Endothelial cell of umbilical vein (primary cell): Measurements from ENCODE around the gene SCARF2. TPM values are rescaled to one million over a fixed set of nuclear protein-coding genes. Genes with fewer than 3 reads are reported as not detected.
"Not testable (repeated sequence)": the region's sequence is repeated elsewhere in the genome, so short reads cannot be mapped to it uniquely, and the experiment has no call there.

Source experiments
- BruUV-seq: library from RNA; stranded (reverse); fragments of 400-500 nt; replicated peaks from 2 replicates; lab custom pipeline; 2021; lab: Mats Ljungman, UMichigan
- CTCF ChIA-PET: fragments of 300-600, 350-600 bp; sonication (Branson Sonifier 250); formaldehyde crosslinking; loops from one replicate; lab custom pipeline; 2021; ENCODE audit warnings: antibody characterized with exemption, inconsistent platforms; lab: Charles Lee
- POLR2A ChIA-PET: fragments of 300-600, 350-600 bp; sonication (Branson Sonifier 250); formaldehyde crosslinking; loops from one replicate; lab custom pipeline; 2021; ENCODE audit warnings: antibody characterized with exemption, inconsistent platforms; lab: Charles Lee
- DNase-seq: peaks from one replicate; pipeline ENCODE4 v3.0.0-alpha.2; 2011; ENCODE audit warnings: low read depth, low spot score
- FAIRE-seq: peaks from 2 replicates; lab custom pipeline; 2011; peaks lifted over from hg19 to GRCh38; lab: Jason Lieb, UNC
- H2AFZ ChIP-seq: 2 replicates; pipeline ENCODE4 v1.6.0; 2012; ENCODE audit warnings: low read depth, low read length, control low read depth, inconsistent platforms
- H3K27ac ChIP-seq: 2 replicates; pipeline ENCODE4 v1.5.1; 2011; ENCODE audit warnings: low read depth, mild to moderate bottlenecking, control low read depth, low read length, moderate library complexity; ENCODE audit not compliant: insufficient read depth
- H3K27me3 ChIP-seq, 2 experiments: 2 replicates each; pipeline versions ENCODE4 v1.6.0 to v1.6.1; 2011; ENCODE audit warnings: low read length in 2 of 2, mixed read lengths in 1 of 2; ENCODE audit not compliant: control insufficient read depth in 2 of 2, insufficient read depth in 2 of 2
- H3K36me3 ChIP-seq, 2 experiments: 2 replicates in 1 of 2; 3 replicates in 1 of 2; pipeline ENCODE4 v1.5.1; 2011; ENCODE audit warnings: low read length in 2 of 2, mild to moderate bottlenecking in 1 of 2, moderate library complexity in 1 of 2; ENCODE audit not compliant: control insufficient read depth in 2 of 2, insufficient read depth in 2 of 2; ENCODE audit errors: extremely low read depth in 1 of 2
- H3K4me1 ChIP-seq: 3 replicates; pipeline ENCODE4 v1.5.1; 2011; ENCODE audit warnings: mild to moderate bottlenecking, low read length; ENCODE audit not compliant: control insufficient read depth, insufficient read depth; ENCODE audit errors: extremely low read depth
- H3K4me2 ChIP-seq: 2 replicates; pipeline ENCODE4 v1.6.1; 2011; ENCODE audit warnings: low read length, control low read depth, mixed read lengths; ENCODE audit not compliant: insufficient read depth
- H3K4me3 ChIP-seq, 3 experiments: fragments of 200-600 bp in 1 of 3; sonication (generic), shearing (Covaris generic) in 1 of 3; replicated peaks in 1 of 3; 2 replicates each; pipeline ENCODE4 v1.5.1; 2011 to 2016; ENCODE audit warnings: control low read depth in 3 of 3, low read length in 3 of 3, mild to moderate bottlenecking in 2 of 3, inconsistent platforms in 1 of 3, low read depth in 1 of 3, moderate library complexity in 1 of 3; ENCODE audit not compliant: insufficient read depth in 1 of 3
- H3K79me2 ChIP-seq: 2 replicates; pipeline ENCODE4 v1.6.0; 2012; ENCODE audit warnings: low read length, inconsistent platforms; ENCODE audit not compliant: control insufficient read depth, insufficient read depth
- H3K9ac ChIP-seq: replicated peaks from 2 replicates; pipeline ENCODE3; 2011; ENCODE audit warnings: low read length, control low read depth; ENCODE audit not compliant: insufficient read depth; ENCODE audit errors: extremely low read depth
- H3K9me1 ChIP-seq: replicated peaks from 3 replicates; pipeline ENCODE4 v1.6.0; 2011; ENCODE audit warnings: mild to moderate bottlenecking, low read length; ENCODE audit not compliant: control insufficient read depth, insufficient read depth; ENCODE audit errors: extremely low read depth
- H3K9me3 ChIP-seq: replicated peaks from 2 replicates; pipeline ENCODE4 v1.5.1; 2012; ENCODE audit warnings: low read length, inconsistent platforms; ENCODE audit not compliant: control insufficient read depth, insufficient read depth
- H4K20me1 ChIP-seq: replicated peaks from 2 replicates; pipeline ENCODE3; 2011; ENCODE audit warnings: mild to moderate bottlenecking, low read length; ENCODE audit not compliant: control insufficient read depth, insufficient read depth; ENCODE audit errors: extremely low read depth
- CTCF ChIP-seq, 2 donors: IDR thresholded peaks; 1 replicate in 1 of 2; 2 replicates in 1 of 2; pipeline ENCODE4 v1.5.1; 2011; ENCODE audit warnings: low read length in 2 of 2, mild to moderate bottlenecking in 2 of 2, moderate library complexity in 2 of 2, control low read depth in 1 of 2, inconsistent platforms in 1 of 2, low read depth in 1 of 2; ENCODE audit not compliant: insufficient read depth in 1 of 2; ENCODE audit errors: extremely low read depth in 1 of 2
- FOS ChIP-seq: IDR thresholded peaks from 2 replicates; pipeline ENCODE4 v1.6.1; 2011; ENCODE audit warnings: mild to moderate bottlenecking, low read length, moderate library complexity, borderline replicate concordance; ENCODE audit not compliant: insufficient read depth
- GATA2 ChIP-seq: IDR thresholded peaks from 2 replicates; pipeline ENCODE4 v1.7.0; 2011; ENCODE audit warnings: low read depth, mild to moderate bottlenecking, moderate library complexity, mixed read lengths, low read length; ENCODE audit not compliant: insufficient read length, insufficient read depth
- MAX ChIP-seq: IDR thresholded peaks from 2 replicates; pipeline ENCODE4 v1.6.1; 2011; ENCODE audit not compliant: insufficient read depth, insufficient read length
- POLR2A ChIP-seq: IDR thresholded peaks from 2 replicates; pipeline ENCODE4 v1.6.1; 2012; ENCODE audit warnings: low read depth, mild to moderate bottlenecking, control low read depth, low read length
- POLR2AphosphoS5 ChIP-seq: IDR thresholded peaks from 2 replicates; pipeline ENCODE4 v1.6.1; 2012; ENCODE audit warnings: low read depth, mild to moderate bottlenecking, control low read depth, low read length, moderate library complexity; ENCODE audit not compliant: insufficient read depth
- dilution Hi-C: fragments of 300-500 bp; cut with MboI; formaldehyde crosslinking; loops from one replicate; pipeline ENCODE4 v1.15.0; 2019; ENCODE audit warnings: low sequenced_read_pairs; ENCODE audit not compliant: extremely low pct_ligation_motif_present
- intact Hi-C: fragments of 100-400 bp; cut with micrococcal nuclease; formaldehyde crosslinking; loops from one replicate; pipeline ENCODE4 v1.10.0; 2022
- polyA plus RNA-seq, 4 experiments: library from polyadenylated mRNA; depleted of rRNA in 3 of 4; stranded (reverse) in 3 of 4; unstranded in 1 of 4; fragments of >200 nt; gene quantifications; 2 replicates each; pipeline versions ENCODE4 v1.2.1 to v1.2.3, GENCODE V29; 2011 to 2012; ENCODE audit warnings: missing spikeins in 1 of 4
- total RNA-seq: library from RNA; stranded (reverse); gene quantifications from 2 replicates; pipeline ENCODE4 v1.2.3, GENCODE V29; 2021

The SCARF2 gene
- total and polyA plus RNA-seq, 2 donors (not counting 3 experiments of a cell fraction or from before 2014, with no cell fraction given), result 15.7 to 20.1 TPM

GRCh38 chr22:20392983-20393704 lies 44.5 kb downstream of the SCARF2 start:
- FAIRE-seq, result no peak
- DNase-seq, result no peak
- H3K9me1 ChIP-seq, result no peaks in the 10 kb centered on the region
- BruUV-seq, result no TSS peak
- peak overlapping the region; percentile 47 for H3K4me2 ChIP-seq
- H3K27me3 ChIP-seq, result peaks cover 3 to 5% of the 10 kb centered on the region in 2 experiments
- intact Hi-C loops (no loop called here), dilution Hi-C loops (no loop called here)
- no peak overlapping the region for H3K27ac ChIP-seq
- no peak for TF ChIP-seq POLR2A
- TF ChIP-seq GATA2, result no peak
- no peak for TF ChIP-seq POLR2AphosphoS5
- TF ChIP-seq FOS, result no peak
- no peak for TF ChIP-seq CTCF (IDR thresholded peaks at IDR 0.05; ENCODE audit: extremely low read depth in 1 of 2, insufficient read depth in 1 of 2, low read depth in 1 of 2, low read length in 2 of 2)
- TF ChIP-seq MAX, result no peak
- ChIA-PET POLR2A (no interaction called here), CTCF (interaction anchor here (1.3 to 1.6 kb wide), 2 partner anchors 15 to 25 kb away, joined by 3 to 9 read pairs; no protein-coding TSS in a partner anchor)
- H2AFZ ChIP-seq, result peak overlapping the region; percentile 93
- peaks cover 7% of the 10 kb centered on the region for H3K4me1 ChIP-seq
- peaks cover 4% of the 10 kb centered on the region for H3K79me2 ChIP-seq
- no peaks in the 10 kb centered on the region for H3K9me3 ChIP-seq
- peak overlapping the region; percentile 43 for H3K9ac ChIP-seq
- no peaks in the 10 kb centered on the region for H3K36me3 ChIP-seq
- peak overlapping the region in 2 of 3 experiments; percentile 59 to 77 for H3K4me3 ChIP-seq
- H4K20me1 ChIP-seq, result no peaks in the 10 kb centered on the region

- dilution Hi-C loops, H3K36me3 ChIP-seq, POLR2A ChIA-PET, H3K9me3 ChIP-seq, H2AFZ ChIP-seq, FAIRE-seq, H3K4me2 ChIP-seq, DNase-seq, H3K27me3 ChIP-seq, H3K4me1 ChIP-seq, H3K9ac ChIP-seq, H3K79me2 ChIP-seq, intact Hi-C loops, BruUV-seq, H3K9me1 ChIP-seq, H4K20me1 ChIP-seq, H3K4me3 ChIP-seq, H3K27ac ChIP-seq: not testable (repeated sequence)
- CTCF ChIA-PET, result interaction anchor here (1.6 kb wide), 1 partner anchor 15 kb away, joined by 3 read pairs; no protein-coding TSS in a partner anchor
Measured at GRCh38 chr22:20392365-20392881, 45.2 kb downstream of the SCARF2 start.
